NCI-H510A (cell line): ENCODE data around the gene KNSTRN.

ENCODE experiments used
- DNase-seq: peaks from one replicate; lab custom pipeline; 2025; lab: John Stamatoyannopoulos, UW

Gene KNSTRN

DNA sequence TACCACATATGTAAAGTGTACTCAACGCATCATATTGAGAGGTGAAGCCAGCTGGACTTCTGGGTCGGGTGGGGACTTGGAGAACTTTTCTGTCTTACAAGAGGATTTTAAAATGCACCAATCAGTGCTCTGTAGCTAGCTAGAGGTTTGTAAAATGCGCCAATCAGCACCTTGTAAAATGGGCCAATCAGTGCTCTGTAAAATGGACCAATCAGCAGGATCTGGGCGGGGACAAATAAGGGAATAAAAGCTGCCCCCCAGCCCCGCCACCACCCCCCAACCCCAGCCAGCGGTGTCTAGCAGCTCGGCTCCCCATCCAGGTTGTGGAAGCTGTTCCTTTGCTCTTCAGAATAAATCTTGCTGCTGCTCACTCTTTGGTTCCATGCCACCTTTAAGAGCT is 16.8 kb downstream of the KNSTRN start:
- no peak for DNase-seq

DNA sequence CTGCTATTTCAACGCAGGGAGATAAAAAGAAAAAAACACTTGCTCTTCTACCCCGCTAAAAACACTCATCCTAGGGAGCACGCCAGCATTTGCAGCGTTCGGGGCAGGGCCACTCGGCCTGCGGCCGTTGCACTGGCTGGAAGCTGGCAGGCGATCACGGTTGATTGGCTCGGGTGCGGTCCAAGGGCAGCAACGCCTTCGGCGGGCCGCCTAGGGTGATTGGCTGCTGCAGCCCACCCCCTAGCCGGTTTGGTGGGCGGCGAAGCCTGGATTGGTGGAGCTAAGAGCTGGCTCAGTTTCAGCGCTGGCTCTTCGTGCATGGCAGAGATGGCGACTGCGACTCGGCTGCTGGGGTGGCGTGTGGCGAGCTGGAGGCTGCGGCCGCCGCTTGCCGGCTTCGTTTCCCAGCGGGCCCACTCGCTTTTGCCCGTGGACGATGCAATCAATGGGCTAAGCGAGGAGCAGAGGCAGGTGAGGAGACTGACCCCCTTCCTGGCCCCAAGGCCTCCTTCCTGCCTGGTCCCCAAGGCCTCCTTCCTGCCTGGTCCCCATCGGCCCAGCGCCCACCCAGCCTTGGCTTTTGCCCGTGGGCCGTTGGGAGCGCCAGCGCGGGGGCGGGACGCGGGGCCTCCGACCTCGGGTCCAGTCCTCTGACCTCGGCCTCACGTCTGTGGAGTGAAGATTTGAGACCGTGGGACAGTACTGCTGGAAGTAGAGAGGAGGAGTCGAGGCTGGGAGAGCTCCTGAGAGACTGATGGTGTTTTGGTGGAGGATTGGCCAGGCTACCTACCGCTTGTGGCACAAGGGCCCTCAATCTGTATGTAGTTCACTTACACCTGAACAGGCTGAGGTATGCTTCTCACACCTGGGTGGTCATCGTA is 23.2 kb downstream of the KNSTRN start, which contains the start of gene IVD:
Gene IVD (plus strand): TSS at position 295 of the 881 bp plus-strand sequence. CDS start 33 bp downstream, at position 328.
- peak; percentile 85 for DNase-seq

DNA sequence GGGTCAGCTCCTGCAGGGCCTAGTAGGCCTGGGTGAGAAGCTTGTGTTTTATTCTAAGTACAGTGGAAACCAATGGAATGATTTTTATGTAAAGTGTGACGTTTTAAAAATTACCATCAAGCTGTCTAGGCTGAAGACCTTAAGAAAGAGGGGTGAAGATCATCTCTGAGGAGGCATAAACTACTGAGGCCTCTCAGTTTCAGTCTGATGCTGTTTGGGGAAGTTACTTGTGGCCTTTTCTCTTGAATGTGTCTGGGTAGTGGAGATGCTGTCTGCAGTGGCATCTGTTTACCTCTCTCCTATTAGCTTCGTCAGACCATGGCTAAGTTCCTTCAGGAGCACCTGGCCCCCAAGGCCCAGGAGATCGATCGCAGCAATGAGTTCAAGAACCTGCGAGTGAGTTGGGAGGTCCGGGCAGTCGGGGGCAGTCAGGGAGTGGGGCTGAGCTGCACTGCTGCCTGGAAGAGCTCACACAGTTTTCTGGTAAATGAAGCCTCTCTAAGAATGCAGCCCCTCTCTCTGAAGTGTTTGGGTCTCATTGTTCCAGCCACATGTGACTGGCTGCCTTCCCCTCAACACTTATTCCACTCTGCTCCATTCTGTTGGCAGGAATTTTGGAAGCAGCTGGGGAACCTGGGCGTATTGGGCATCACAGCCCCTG is 24.9 kb downstream of the KNSTRN start:
- no peak for DNase-seq

DNA sequence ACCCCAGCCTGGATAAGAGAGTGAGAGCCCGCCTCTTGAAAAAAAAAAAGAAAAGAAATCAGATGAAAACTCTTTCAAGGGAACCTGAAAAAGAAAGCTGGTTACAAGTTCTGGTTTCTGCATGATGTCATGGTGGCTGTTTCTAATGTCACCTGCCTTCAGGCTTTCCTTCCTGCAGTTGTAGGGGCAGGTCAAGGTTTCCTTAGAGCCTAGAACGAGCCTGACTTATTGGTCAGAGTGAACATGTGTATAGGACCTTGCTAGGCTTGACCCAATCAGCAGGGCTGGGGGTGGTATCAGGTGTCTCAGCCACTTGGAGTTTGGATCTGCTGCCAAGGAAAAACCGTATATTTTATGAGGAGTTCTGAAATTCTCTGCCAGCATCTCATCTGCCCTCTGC is 26.8 kb downstream of the KNSTRN start:
- no peak for DNase-seq

DNA sequence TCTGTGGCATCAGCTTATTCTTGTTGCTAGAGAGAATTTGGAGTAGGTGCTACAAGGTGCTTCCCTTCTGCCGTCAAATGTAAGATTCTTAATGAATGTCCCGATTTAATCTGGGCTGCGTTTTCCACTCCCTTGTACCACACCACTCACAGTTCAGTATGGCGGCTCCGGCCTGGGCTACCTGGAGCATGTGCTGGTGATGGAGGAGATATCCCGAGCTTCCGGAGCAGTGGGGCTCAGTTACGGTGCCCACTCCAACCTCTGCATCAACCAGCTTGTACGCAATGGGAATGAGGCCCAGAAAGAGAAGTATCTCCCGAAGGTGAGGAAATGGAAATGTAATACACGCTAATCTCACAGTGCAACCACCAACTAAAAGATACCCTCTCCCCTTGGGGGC is 28.0 kb downstream of the KNSTRN start:
- DNase-seq: no peak

DNA sequence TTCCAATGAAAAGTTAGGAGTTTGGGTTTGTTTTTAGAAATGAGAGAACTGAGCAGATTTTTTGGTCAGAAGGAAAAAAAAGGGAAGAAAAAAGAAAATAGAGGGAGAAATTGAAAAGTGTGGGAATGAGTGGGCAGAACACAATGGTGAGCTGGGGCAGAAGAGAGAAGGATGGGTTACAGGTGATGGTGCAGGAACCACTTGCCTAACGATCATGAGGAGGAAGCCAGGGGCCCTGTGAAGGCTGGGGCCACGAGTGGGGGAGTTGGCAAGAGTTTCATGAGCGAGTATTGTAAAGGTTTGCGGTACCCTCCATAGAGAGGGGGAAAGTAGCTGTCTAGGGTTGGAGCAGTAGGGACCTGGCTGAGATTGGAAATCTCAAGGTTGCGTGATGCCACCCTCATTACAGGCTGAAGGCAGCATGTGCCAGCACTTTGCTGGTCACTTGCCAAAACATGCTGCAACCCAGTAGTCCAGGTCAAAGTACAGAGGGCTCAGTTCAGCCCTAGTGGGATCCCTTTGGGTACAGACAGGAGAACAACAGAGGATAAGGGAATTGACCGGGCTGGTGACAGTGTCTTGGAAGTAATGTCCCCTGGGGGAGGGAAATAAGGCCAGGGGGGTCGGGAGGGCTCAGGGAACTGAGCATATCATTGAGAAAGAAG is 29.7 kb downstream of the KNSTRN start:
- no peak for DNase-seq

DNA sequence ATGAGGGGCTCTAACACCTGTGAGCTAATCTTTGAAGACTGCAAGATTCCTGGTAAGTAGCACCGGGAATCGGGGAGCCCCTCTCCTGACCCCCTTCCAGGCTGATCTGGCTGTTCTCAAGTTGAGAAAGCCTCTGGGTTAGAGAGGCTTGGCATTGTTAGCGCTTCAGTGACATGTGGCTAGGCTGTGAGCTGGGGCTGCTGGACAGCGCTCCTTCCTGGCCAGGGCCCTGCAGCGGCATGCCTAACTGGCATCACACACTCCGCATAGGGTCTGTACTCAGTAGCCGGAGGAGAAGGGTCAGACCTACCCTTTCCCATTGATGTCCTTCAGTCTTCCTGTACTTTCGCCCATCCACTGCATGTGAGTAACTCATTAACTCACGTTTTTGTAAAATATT is 30.5 kb downstream of the KNSTRN start:
- DNase-seq: no peak

DNA sequence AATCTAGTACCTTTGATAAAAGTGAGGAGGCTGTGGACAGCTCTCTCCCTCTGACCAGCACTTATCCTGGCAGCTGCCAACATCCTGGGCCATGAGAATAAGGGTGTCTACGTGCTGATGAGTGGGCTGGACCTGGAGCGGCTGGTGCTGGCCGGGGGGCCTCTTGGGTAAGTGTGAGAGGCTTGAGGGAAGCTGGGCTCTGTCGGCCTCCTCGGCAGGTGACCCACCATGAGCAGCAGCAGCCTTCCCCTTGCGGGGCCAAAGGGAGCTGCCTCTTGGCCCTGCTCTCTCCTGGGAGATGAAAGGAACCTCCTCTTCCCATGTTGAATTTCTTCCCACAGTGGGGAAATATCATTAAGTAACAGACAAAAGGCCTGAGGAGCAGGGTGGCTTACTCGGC is 32.3 kb downstream of the KNSTRN start:
- DNase-seq: no peak

DNA sequence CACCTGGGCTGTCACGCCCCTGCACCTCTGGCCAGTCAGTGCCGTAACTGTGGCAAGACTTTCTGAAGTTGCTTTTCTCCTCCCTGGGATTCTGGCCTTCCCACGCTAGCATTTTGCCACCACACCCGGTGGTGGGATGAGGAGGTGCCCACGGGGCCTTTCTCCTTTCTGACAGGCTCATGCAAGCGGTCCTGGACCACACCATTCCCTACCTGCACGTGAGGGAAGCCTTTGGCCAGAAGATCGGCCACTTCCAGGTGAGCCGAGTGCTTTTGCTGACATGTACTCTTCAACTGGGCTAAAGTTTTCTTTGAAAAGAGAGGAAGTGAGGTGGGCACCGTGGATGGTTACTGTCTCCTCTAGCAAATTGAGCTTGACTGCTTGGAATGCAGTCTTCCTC is 32.7 kb downstream of the KNSTRN start:
- no peak for DNase-seq

DNA sequence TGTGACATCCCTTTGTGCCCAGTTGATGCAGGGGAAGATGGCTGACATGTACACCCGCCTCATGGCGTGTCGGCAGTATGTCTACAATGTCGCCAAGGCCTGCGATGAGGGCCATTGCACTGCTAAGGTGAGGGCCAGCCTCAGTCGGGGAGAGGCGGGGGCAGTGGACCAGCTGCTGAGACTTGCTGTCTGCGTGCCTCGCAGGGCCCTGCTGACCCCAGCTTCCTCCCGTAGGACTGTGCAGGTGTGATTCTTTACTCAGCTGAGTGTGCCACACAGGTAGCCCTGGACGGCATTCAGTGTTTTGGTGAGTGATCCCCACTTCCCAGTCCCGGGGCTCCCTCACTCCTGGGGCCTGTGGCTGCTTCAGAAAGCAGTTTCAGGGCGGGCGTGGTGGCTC is 33.5 kb downstream of the KNSTRN start:
- DNase-seq: no peak

DNA sequence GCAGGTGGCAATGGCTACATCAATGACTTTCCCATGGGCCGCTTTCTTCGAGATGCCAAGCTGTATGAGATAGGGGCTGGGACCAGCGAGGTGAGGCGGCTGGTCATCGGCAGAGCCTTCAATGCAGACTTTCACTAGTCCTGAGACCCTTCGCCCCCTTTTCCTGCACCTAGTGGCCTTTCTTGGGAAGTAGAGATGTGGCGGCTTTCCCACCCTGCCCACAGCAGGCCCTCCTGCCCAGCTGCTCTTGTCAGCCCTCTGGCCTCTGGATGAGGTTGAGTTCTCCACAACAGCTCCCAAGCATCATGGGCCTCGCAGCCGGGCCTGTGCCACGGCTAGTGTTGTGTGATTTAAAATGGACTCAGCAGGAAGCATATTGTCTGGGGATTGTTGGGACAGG is 35.6 kb downstream of the KNSTRN start:
- no peak for DNase-seq

DNA sequence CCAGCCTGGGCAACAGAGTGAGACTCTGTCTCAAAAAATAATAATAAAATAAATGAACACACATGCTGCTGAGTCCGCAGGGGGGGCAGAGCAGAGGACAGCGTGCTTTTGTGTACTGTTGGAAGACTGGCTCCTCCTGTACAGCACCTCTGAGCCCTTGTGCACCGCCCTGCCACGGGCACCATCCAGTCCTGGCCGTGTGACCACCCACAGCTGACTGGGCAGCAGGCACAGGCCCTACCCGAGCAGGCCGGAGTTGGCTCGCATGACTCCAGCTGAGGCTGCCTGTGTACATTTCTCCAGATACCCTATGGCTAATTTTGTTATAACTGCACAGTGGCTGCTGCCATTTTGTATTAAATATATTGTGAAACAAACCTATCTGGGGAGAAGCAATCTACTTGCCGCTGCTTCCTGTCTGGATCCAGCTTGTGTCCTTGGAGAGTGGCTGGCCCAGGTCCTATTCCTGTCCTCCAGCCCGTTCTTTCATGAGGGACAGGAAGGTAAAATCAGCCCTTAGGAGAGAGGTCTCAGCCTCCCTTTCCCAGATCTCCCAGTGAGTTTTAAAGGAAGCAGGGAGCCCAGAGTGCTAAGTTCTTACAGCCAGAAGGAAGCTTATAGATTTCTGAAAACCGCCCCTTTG is 37.7 kb downstream of the KNSTRN start:
- no peak for DNase-seq

DNA sequence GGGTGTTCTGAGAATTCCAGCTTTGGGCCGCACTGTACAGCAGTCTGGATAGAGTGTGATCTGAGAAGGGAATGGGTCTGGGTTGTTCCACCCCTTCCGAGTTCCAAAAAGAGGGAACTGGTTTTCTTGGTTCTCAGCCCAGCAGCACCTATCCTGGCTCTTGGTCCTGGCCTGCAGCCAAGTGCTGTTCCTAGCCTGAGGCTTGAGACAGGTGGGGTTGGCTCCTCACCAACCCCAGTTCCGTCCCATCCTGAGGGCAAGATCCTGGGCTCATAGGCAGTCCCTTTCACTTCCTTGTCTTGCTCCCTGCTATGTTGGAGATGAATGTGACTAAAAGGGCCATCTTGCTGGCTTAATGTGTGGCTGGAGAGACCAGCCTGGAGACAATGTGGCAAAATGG is 38.3 kb downstream of the KNSTRN start:
- DNase-seq: no peak

DNA sequence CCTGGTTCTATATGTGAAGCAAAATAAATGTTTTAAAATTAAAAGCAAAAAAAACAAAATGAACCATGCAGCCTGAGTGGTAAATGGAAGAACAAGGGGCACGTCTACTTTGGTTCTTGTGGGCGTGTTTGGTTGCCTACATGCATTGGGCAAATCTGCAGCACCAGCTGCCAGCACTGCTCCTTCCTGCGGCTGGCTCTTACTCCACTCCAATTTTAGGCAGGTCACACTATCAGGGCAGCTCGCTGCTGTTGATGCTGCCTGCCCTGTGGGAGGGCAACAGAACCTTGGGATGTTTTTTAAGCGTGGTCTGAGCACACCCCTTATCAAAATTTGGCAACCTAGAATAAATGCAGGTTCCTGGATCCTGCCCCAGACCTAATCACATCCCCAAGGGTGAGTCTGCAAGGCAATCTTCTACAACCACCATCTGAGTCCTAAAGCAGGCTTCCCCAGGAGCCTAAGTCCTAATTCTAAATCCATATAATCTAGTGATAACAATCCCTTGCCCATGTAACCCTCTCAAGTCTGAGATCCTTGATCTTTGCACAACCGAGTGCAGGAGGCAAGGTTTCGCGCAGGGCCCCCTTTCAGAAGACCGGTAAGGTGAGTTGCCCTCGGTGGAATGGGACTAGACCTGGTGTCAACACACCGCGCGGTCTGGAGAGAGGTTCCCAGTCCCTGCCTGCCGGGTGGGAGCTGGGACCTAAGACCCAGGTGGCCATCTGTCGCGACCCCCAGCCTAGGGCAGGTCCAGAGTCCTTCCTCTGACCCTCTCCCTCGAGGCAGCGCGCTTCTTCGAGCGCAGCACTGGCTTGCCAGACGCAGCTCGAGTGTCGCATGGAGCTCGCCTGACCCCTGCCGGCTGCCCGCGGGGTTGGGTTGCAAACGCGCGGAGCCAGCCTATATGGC is 39.0 kb downstream of the KNSTRN start:
- no peak for DNase-seq

DNA sequence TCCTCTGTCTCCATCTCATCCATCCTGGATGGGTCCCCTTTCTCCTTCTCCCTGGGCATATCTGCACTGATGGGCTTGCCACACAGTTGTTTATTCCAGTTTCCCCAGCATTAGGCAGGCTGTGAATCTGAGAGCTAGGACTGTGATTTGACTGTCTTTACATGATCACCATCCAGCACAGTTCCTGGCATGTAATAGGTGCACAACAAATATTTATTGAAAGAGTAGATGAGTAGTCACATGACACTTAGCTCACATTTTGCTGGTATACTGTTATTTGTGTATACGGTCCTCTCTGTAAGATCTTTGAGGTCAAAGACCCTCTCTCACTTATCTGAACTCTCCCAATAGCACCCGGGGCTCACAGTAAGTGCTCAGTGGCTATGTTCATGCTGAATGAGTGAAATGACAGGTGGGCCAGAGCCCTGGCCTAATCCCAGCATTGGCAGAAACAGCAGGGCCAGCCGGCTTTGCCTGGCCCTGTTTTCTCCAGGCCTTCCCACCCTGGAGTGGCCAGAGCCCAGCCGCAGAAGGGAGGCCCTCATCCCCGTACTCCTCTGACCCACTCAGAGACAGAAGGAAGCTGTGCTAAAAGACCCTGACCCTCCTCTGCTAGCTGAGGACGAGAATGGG is 42.1 kb downstream of the KNSTRN start:
- DNase-seq: no peak

DNA sequence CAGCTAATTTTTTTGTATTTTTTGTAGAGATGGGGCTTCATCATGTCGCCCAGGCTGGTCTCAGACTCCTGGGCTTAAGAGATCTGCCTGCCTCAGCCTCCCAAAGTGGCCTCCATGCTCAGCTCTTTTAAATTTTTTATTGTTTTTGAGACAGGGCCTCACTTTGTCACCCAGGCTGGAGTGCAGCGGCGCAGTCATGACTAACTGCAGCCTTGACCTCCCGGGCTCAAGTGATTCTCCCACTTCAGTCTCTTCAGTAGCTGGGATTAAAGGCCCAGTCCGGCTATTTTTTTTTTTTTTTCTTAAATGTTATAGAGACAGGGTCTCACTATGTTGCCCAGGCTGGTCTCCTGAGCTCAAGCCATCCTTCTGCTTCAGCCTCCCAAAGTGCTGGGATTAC is 43.2 kb downstream of the KNSTRN start:
- no peak for DNase-seq

DNA sequence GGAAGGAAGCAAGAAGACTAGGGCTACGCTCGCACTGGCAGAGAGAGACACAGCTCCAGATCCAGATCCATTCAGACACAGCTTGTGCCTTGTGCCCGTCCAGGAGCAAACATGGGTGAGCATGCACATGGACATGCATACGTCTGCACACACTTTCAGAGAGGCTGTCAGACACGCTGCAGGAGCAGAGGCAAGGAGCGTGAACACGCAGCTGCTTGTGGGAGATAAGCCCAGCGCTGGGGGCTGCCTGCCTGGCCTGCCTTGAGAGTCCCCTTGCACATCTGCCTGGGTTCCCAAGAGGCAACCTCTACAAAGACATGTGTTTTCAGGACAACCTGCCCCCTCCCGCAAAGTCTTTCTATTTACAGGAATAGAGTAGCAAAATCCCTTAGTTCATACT is 44.7 kb downstream of the KNSTRN start:
- DNase-seq: no peak

DNA sequence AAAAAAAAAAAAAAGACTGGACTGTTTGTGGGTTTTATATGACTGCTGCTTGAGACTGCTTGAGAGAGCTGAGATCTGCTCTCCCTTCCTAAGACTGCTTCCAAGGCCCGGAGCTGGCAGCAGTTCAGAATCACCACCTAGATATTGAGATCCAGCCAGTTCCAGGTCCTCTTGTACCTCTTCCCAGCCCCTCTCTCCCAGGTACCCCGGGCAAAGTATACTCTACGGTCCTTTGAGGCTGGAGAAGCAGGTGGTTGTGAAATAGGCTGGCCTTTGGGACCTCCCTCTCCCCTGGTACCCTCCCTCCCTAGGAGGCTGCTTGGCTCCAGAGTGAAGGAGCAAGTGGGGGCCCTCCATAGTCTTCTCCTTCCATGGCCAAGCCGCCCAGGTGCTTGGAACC is 45.7 kb downstream of the KNSTRN start:
- DNase-seq: no peak

DNA sequence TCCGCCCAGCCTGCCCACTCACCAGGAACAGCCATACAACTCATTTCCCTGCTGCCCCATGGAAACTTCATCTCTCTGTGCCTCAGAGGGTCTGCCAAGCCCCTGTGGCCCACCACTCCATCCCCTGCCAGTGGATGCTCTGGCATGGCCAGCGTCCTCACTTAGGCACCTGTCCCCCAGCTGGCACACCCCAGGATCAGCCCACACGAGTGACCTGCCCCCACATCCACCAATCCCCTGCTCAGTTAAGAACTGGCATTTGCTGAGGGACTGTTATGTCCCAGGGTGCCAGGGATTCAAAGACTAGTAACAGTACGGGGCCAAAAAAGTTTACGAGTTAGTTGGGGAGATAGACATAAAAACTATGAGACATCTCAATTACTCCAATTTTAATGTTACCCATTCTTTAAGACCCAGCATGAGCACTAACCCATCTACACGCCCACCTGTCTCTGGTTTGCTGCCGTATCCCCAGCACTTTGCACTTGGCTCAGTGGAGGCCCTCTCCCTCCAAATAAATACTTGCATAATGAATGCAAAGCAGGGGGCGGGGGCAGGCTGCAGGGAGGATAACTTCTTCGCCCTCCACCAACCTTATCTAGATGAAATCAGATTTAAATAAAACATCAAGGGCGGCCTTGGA is 46.7 kb downstream of the KNSTRN start:
- DNase-seq: no peak

DNA sequence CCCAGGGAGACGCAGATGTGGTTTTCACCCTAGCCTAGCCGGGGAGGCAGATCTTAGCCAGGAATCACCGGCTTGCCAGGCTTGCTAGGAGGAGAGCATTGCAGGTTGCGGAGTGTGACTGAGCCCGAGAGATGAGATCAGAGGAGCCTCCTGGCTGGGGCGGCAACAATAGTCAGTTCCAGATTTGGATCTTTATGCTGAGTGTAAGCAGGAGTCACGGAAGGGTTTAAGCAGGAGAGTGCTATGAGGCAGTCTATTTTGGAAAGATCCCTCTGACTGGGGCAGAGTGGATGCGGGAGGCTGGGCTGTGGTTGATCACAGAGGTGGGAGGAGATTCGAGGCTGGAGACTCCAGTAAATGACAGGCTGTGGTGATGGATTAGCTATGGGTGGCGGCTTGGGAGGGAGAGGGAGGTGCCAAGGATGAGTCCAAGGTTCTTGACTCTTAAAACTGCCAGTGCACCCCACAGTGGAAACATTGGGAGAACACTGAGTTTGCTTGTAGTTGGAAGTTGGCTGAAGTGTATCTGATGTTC is 47.8 kb downstream of the KNSTRN start:
- no peak for DNase-seq
